EH (cell line): ENCODE measurements around the gene GTF3C5.
"Not testable (repeated sequence)": the region's sequence is repeated elsewhere in the genome, so short reads cannot be mapped to it uniquely, and the experiment has no call there.

ENCODE experiments used
- DNase-seq: peaks from one replicate; pipeline ENCODE4 v3.0.0-alpha.2; 2015; ENCODE audit warnings: low read depth

The GTF3C5 gene

GRCh38 chr9:133070985-133071384 is 40.2 kb downstream of the GTF3C5 start:
- not testable (repeated sequence) for DNase-seq

GRCh38 chr9:133071484-133072150 is 40.8 kb downstream of the GTF3C5 start:
- DNase-seq = no peak

GRCh38 chr9:133072210-133072609 is 41.4 kb downstream of the GTF3C5 start:
- DNase-seq = not testable (repeated sequence)

DNA sequence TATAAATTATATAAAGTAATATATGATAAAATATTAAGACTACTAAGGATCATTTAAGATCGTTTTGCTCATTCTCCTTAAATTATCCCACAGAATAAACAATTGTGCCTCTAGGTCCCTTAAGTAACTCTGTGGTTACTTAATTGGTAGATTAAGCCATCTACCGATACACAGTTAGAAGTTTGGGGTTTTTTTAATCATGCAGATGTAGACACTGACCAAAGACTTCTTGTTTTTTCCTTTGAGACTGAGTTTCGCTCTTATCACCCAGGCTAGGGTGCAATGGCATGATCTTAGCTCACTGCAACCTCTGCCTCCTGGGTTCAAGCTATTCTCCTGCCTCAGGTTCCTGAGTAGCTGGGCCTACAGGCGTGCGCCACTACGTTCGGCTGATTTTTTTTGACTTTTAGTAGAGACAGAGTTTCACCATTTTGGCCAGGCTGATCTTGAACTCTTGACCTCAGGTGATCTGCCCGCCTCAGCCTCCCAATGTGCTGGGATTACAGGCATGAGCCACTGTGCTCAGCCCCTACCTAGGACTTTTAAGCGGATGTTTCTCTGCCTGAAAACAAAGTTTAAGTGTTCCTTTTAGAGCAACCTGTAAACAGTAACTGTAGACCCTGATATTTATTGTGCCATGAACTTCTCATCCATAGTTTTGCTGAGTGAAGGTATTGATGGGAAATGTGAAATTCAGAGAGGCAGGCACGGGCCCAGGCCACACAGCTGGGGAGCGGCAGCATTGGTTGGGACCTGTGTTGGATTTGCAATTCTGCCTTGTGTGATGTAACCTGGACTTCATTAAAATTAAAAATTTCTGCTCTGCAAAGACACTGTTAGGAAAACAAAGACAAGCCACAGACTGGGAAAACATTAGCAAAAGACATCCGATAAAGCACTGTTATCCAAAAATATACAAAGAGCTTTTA is 42.6 kb downstream of the GTF3C5 start:
- no peak for DNase-seq

DNA sequence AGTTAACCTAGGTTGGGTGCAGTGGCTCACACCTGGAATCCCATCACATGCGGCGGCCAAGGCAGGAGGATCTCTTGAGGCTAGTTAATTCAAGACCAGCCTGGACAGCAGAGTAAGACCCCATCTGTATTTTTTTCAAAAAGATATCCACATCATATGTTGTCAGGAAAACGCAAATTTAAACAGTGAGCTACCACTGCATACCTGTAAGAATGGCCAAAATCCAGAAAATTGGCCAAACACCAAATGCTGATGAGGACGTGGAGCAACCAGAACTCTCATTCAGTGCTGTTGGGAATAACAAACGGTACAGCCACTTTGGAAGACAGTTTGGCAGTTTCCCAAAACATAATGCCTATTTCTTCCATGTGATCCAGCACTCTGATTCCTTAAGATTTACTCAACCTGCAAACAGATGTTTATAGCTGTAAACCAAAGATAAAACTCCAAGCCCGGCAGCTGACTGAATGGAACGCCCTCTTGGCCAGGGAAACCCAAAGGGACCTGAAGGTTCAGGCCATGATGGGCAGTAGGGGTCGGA is 43.4 kb downstream of the GTF3C5 start:
- DNase-seq = peak; percentile 71

- peak; percentile 94 for DNase-seq
These were observed 45.3 kb downstream of the GTF3C5 start for GRCh38 chr9:133075925-133076630.

GRCh38 chr9:133076691-133077090 is 45.9 kb downstream of the GTF3C5 start:
- DNase-seq = no peak

GRCh38 chr9:133078486-133078885 is 47.7 kb downstream of the GTF3C5 start:
- DNase-seq = no peak

DNA sequence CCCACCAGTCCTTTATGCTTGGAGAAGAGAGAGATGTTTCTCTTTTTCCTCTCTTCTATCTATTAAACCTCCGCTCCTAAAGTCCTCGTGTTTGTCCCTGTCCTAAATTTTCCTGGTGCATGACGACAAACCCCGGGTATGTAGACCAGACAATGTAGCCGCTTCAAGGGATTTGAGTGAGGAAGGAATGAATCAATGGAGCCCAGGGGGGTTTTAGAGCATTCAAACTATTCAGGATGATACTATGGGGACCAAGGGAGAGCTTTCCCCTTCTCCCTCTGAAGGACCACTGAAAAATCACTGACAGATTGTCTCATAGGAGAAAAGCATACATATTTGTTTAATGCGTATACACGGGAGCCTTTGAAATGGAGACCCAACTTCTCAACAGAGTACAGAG is 49.4 kb downstream of the GTF3C5 start:
- no peak for DNase-seq

DNA sequence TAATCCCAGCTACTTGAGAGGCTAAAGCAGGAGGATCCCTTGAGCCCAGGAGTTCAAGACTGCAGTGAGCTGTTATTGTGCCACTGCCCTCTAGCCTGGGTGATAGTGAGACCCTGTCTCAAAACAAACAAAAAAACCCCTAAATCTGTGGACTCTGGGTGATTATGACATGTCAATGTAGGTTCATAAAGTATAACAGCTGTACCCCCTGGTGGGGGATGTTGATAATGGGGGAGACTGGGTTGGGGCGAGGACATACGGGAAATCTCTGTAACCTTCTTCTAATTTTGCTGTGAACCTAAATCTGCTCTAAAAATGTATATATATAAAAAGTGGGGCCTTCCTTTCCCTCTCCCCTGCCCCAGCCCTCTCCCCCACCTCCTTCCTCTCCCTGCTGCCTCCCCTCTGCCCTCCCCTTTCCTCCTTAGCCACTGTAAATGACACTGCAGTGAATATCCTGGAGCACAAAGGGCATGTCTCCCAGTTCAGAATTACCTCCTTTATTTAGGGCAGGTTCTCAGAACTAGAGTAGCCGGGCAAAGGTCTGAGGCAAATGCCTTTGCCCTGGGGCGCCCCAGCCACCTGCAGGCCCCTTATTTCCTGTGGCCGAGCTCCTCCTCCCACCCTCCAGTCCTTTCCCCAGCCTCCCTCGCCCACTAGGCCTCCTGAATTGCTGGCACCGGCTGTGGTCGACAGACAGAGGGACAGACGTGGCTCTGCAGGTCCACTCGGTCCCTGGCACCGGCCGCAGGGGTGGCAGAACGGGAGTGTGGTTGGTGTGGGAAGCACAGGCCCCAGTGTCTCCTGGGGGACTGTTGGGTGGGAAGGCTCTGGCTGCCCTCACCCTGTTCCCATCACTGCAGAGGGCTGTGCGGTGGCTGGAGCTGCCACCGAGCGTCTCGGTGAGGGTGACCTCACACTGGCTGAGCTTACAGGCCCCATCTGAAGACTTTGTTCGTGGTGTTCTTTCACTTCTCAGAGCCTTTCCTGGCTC is 50.3 kb downstream of the GTF3C5 start:
- not testable (repeated sequence) for DNase-seq

DNA sequence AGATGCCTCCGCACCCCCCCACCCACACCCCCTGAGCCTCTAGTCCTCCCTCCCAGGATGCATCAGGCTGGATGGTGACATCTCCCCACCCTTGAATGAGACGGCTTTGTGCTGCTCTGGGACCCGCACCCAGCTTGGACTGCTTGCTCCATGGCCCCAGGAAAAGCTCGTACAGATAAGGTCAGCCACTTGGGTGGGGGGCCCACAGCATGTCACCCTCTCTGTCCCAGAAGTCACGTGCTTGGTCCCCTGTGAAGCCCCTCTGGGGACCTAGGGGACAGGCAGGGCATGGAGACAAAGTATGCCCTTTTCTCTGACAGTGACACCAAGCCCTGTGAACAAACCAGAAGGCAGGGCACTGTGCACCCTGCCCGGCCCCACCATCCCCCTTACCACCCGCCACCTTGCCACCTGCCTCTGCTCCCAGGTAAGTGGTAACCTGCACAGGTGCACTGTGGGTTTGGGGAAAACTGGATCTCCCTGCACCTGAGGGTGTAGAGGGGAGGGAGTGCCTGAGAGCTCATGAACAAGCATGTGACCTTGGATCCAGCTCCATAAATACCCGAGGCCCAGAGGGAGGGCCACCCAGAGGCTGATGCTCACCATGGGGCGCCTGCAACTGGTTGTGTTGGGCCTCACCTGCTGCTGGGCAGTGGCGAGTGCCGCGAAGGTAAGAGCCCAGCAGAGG is 51.3 kb downstream of the GTF3C5 start:
- DNase-seq = not testable (repeated sequence)

- DNase-seq = not testable (repeated sequence)
These were observed 52.9 kb downstream of the GTF3C5 start for GRCh38 chr9:133083688-133084087.

DNA sequence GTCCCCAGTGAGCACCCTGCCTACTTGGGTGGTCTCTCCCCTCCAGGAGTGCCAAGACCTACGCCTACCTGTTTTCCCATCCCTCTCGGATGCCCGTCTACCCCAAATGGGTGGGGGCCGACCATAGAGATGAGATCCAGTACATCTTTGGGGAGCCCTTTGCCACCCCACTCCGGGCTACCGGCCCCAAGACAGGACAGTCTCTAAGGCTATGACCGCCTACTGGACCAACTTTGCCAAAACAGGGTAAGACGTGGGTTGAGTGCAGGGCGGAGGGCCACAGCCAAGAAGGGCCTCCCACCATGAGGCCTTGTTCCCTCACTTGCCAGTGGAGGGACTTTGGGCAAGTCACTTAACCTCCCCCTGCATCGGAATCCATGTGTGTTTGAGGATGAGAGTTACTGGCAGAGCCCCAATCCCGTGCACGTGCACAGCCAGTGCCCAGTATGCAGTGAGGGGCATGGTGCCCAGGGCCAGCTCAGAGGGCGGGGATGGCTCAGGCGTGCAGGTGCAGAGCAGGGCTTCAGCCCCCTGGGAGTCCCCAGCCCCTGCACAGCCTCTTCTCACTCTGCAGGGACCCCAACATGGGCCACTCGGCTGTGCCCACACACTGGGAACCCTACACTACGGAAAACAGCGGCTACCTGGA is 55.5 kb downstream of the GTF3C5 start:
- not testable (repeated sequence) for DNase-seq

GRCh38 chr9:133086894-133087293 is 56.1 kb downstream of the GTF3C5 start:
- no peak for DNase-seq

DNA sequence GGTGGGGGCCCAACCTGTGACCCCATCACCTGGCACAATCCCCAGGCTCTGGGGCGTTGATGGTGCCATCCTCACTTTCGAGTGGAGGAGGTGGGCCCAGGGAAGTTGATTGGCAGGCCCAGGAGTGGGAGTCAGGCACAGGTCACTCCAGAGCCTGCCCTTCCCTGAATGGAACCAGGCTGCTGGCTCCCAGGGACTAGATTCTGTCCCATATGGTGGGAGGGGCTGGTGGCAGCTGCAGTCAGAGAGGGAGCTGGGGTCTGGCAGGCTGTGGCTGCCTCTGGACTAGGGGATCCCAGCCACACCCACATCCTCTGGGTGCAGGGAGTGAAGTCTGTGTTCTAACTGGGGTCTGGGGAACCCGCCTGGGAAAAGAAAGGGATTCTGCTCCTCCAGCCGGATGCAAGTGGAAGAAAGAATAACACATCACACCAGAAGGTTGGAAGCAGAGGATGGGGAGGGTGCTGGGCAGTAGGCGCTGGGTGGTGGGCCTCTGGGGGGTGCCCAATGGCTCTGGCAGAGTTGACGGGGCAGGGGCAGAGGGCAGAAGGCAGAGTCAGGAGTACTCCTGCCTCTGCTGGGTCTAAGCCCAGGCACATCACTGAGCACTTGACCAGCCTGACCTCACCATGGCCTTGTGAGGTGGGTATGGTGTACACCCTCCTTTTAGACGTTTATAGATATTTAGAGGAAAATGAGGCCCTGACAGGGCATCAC is 56.8 kb downstream of the GTF3C5 start:
- no peak for DNase-seq

DNA sequence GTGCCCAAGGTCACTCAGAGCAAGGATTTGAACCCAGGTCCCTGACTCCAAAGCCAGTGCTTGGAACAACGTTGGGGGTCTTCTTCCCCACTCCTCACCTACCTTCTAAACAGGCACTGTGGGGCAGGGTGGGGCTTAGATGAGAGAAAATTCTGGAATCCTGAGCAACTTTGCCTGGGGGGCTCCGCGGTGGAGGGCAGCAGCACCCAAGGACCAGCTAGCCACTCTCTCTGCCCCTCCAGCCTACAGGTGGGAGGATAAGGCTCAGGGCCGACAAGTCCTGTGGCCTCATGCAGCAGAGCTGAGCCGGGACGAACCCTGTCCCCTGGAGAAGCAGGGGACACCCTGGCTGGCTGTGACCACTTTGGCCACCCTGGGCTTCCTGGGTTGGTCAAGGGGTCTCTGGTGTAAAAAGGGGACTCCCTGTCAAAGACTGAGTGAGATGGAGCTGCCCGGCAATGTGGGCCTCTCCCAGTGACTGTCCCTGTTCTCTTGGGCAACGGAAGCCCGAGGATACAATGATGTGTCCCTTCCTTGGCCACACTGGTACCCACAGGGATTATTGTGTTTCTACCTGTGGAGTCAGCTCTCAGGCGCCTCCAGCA is 57.5 kb downstream of the GTF3C5 start:
- DNase-seq = no peak

- DNase-seq = no peak
These were observed 58.0 kb downstream of the GTF3C5 start for GRCh38 chr9:133088756-133089155.

DNA sequence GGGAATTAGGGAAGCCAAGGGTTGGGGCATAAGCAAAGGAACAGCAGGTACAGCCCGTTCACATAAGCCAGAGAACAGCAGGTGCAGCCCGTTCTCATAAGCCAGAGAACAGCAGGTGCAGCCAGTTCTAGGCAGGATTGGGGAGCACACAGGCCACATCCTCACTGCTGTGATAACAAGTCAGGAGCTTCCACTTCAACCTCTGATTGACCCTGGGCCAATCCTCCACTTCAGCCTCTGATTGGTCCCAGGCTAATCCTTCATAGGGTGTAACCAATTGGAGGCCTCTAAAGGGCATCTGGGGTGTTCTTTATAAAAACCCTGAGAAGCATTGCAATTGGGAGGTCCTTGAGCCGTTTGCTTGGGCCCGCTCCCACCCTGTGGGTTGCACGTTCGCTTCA is 58.5 kb downstream of the GTF3C5 start:
- DNase-seq = no peak

GRCh38 chr9:133090187-133090586 is 59.4 kb downstream of the GTF3C5 start:
- DNase-seq = no peak
